Measurements from ENCODE around the gene NDOR1.

- TF ChIP-seq EZH2 (IDR thresholded peaks at IDR 0.05; ENCODE audit: insufficient read depth, poor library complexity, severe bottlenecking): no peak
- no peak for TF ChIP-seq EZH2phosphoT487 (IDR thresholded peaks at IDR 0.05; ENCODE audit: insufficient read depth, low read depth)
These were observed 34.2 kb upstream of the NDOR1 start for GRCh38 chr9:137171149-137171900.

Measured in GM23248 (cell line).